ENCODE data around the gene GTSF1L. TPM values are rescaled to one million over a fixed set of nuclear protein-coding genes. Genes with fewer than 3 reads are reported as not detected.

Gene GTSF1L
- total and polyA plus RNA-seq, 4 donors = not detected

DNA sequence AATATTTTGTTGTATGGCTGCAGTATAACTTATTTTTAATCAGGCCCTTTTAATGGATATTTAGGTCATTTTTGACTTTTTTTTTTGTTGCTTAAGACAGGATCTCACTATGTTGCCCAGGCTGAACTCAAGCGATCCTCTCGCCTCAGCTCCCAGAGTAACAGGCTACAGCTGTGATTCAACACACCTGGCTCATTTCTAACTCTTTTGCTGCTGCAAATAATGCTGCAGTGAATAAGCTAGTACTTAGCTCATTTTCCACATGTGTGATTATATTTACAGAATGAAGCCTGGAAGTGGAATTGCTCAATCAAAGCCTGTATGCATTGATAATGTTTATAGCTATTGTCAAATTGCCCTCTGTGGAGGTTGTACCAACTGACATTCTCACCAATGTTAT is 1.1 kb downstream of the GTSF1L start:
- WGBS, 2 donors = 86 to 88% methylated on average over 2 of the region's 2 CpGs
- no peak overlapping the region for H3K27ac ChIP-seq (ENCODE audit: low read depth in 1 of 2, low read length in 1 of 2)
- peaks cover 0 to 5% (median 0%) of the 10 kb centered on the region in 5 donors for H3K4me1 ChIP-seq (ENCODE audit: control insufficient read depth in 5 of 5, insufficient read depth in 5 of 5, low read length in 5 of 5)
- H3K36me3 ChIP-seq (ENCODE audit: control insufficient read depth in 4 of 4, insufficient read depth in 4 of 4, low read length in 4 of 4) = no peaks in the 10 kb centered on the region
- no peak for ATAC-seq (ENCODE audit: insufficient read depth, low FRiP score)
- no peak overlapping the region for H3K9ac ChIP-seq (ENCODE audit: insufficient read depth in 1 of 2, low read length in 2 of 2)
- no peak for DNase-seq
- TF ChIP-seq, protein P1, sequence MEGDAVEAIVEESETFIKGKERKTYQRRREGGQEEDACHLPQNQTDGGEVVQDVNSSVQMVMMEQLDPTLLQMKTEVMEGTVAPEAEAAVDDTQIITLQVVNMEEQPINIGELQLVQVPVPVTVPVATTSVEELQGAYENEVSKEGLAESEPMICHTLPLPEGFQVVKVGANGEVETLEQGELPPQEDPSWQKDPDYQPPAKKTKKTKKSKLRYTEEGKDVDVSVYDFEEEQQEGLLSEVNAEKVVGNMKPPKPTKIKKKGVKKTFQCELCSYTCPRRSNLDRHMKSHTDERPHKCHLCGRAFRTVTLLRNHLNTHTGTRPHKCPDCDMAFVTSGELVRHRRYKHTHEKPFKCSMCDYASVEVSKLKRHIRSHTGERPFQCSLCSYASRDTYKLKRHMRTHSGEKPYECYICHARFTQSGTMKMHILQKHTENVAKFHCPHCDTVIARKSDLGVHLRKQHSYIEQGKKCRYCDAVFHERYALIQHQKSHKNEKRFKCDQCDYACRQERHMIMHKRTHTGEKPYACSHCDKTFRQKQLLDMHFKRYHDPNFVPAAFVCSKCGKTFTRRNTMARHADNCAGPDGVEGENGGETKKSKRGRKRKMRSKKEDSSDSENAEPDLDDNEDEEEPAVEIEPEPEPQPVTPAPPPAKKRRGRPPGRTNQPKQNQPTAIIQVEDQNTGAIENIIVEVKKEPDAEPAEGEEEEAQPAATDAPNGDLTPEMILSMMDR (IDR thresholded peaks at IDR 0.05; ENCODE audit: control extremely low read depth, extremely low read depth) = no peak
- no peaks in the 10 kb centered on the region for H3K27me3 ChIP-seq (ENCODE audit: control insufficient read depth in 3 of 3, insufficient read depth in 3 of 3, low read length in 2 of 3)
- peaks cover 0 to 3% (median 0%) of the 10 kb centered on the region in 4 donors for H3K9me3 ChIP-seq (ENCODE audit: control insufficient read depth in 4 of 4, insufficient read depth in 3 of 4, low read length in 3 of 4)
- no peak overlapping the region for H3K4me3 ChIP-seq

- peaks cover 0 to 3% (median 0%) of the 10 kb centered on the region in 4 donors for H3K9me3 ChIP-seq (ENCODE audit: control insufficient read depth in 4 of 4, insufficient read depth in 3 of 4, low read length in 3 of 4)
- H3K27ac ChIP-seq (ENCODE audit: low read depth in 1 of 2, low read length in 1 of 2) = no peak overlapping the region
- ATAC-seq (ENCODE audit: insufficient read depth, low FRiP score) (no peak), DNase-seq (no peak)
- no peak overlapping the region for H3K9ac ChIP-seq (ENCODE audit: insufficient read depth in 1 of 2, low read length in 2 of 2)
- no peaks in the 10 kb centered on the region for H3K27me3 ChIP-seq (ENCODE audit: control insufficient read depth in 3 of 3, insufficient read depth in 3 of 3, low read length in 2 of 3)
- no peak overlapping the region for H3K4me3 ChIP-seq
- peaks cover 0 to 5% (median 0%) of the 10 kb centered on the region in 5 donors for H3K4me1 ChIP-seq (ENCODE audit: control insufficient read depth in 5 of 5, insufficient read depth in 5 of 5, low read length in 5 of 5)
- TF ChIP-seq, protein P1 (IDR thresholded peaks at IDR 0.05; ENCODE audit: control extremely low read depth, extremely low read depth) = no peak
- 65 to 82% methylated on average over 5 of the region's 5 CpGs for WGBS, 2 donors
- no peaks in the 10 kb centered on the region for H3K36me3 ChIP-seq (ENCODE audit: control insufficient read depth in 4 of 4, insufficient read depth in 4 of 4, low read length in 4 of 4)
Observed at GRCh38 chr20:43724383-43724782, 2.4 kb downstream of the GTSF1L start.

GRCh38 chr20:43723735-43724134 is 3.1 kb downstream of the GTSF1L start:
- Histone ChIP-seq H3K9ac (ENCODE audit: insufficient read depth in 1 of 2, low read length in 2 of 2) (no peak overlapping the region), H3K27me3 (ENCODE audit: control insufficient read depth in 3 of 3, insufficient read depth in 3 of 3, low read length in 2 of 3) (no peaks in the 10 kb centered on the region), H3K27ac (ENCODE audit: low read depth in 1 of 2, low read length in 1 of 2) (no peak overlapping the region), H3K9me3 (ENCODE audit: control insufficient read depth in 4 of 4, insufficient read depth in 3 of 4, low read length in 3 of 4) (peaks cover 0 to 1% (median 0%) of the 10 kb centered on the region in 4 donors), H3K4me1 (ENCODE audit: control insufficient read depth in 5 of 5, insufficient read depth in 5 of 5, low read length in 5 of 5) (peaks cover 0 to 5% (median 0%) of the 10 kb centered on the region in 5 donors), H3K36me3 (ENCODE audit: control insufficient read depth in 4 of 4, insufficient read depth in 4 of 4, low read length in 4 of 4) (no peaks in the 10 kb centered on the region), H3K4me3 (no peak overlapping the region)
- 80 to 83% methylated on average over 3 of the region's 3 CpGs for whole genome bisulfite sequencing, 2 donors
- DNase-seq = no peak
- ATAC-seq (ENCODE audit: insufficient read depth, low FRiP score) = no peak
- TF ChIP-seq, protein P1 (IDR thresholded peaks at IDR 0.05; ENCODE audit: control extremely low read depth, extremely low read depth) = no peak

GRCh38 chr20:43723186-43723585 is 3.6 kb downstream of the GTSF1L start:
- H3K4me3 ChIP-seq = no peak overlapping the region
- no peaks in the 10 kb centered on the region for H3K36me3 ChIP-seq (ENCODE audit: control insufficient read depth in 4 of 4, insufficient read depth in 4 of 4, low read length in 4 of 4)
- 70 to 75% methylated on average over 4 of the region's 4 CpGs for WGBS, 2 donors
- no peak overlapping the region for H3K27ac ChIP-seq (ENCODE audit: low read depth in 1 of 2, low read length in 1 of 2)
- no peak overlapping the region for H3K9ac ChIP-seq (ENCODE audit: insufficient read depth in 1 of 2, low read length in 2 of 2)
- peak in 1 of 3 donors; percentile 33 for DNase-seq
- TF ChIP-seq, protein P1 (IDR thresholded peaks at IDR 0.05; ENCODE audit: control extremely low read depth, extremely low read depth) = no peak
- ATAC-seq (ENCODE audit: insufficient read depth, low FRiP score) = no peak
- no peaks in the 10 kb centered on the region for H3K9me3 ChIP-seq (ENCODE audit: control insufficient read depth in 4 of 4, insufficient read depth in 3 of 4, low read length in 3 of 4)
- H3K4me1 ChIP-seq (ENCODE audit: control insufficient read depth in 5 of 5, insufficient read depth in 5 of 5, low read length in 5 of 5) = peaks cover 0 to 5% (median 0%) of the 10 kb centered on the region in 5 donors
- no peaks in the 10 kb centered on the region for H3K27me3 ChIP-seq (ENCODE audit: control insufficient read depth in 3 of 3, insufficient read depth in 3 of 3, low read length in 2 of 3)

Measured in lung (tissue), 12 donors.